Measurements from ENCODE around the gene RETREG1.

RETREG1 gene

GRCh38 chr5:16595881-16596580 lies 20.8 kb downstream of the RETREG1 start:
- no peak for DNase-seq (ENCODE audit: low read depth)
- H3K4me3 ChIP-seq (replicated peaks; ENCODE audit: low read depth, low read length): no peak overlapping the region
- TF ChIP-seq CTCF (IDR thresholded peaks at IDR 0.05; ENCODE audit: low read length, missing control alignments): no peak

- no peak overlapping the region for H3K4me3 ChIP-seq (replicated peaks; ENCODE audit: low read depth, low read length)
- DNase-seq (ENCODE audit: low read depth): no peak
- no peak for TF ChIP-seq CTCF (IDR thresholded peaks at IDR 0.05; ENCODE audit: low read length, missing control alignments)
Measured at GRCh38 chr5:16593628-16594027, 23.2 kb downstream of the RETREG1 start.

GRCh38 chr5:16593013-16593412 lies 23.8 kb downstream of the RETREG1 start:
- no peak for TF ChIP-seq CTCF (IDR thresholded peaks at IDR 0.05; ENCODE audit: low read length, missing control alignments)
- no peak for DNase-seq (ENCODE audit: low read depth)
- H3K4me3 ChIP-seq (replicated peaks; ENCODE audit: low read depth, low read length): no peak overlapping the region

- H3K4me3 ChIP-seq (replicated peaks; ENCODE audit: low read depth, low read length): no peak overlapping the region
- no peak for DNase-seq (ENCODE audit: low read depth)
- TF ChIP-seq CTCF (IDR thresholded peaks at IDR 0.05; ENCODE audit: low read length, missing control alignments): no peak
Measured at GRCh38 chr5:16592255-16592654, 24.5 kb downstream of the RETREG1 start.

GRCh38 chr5:16590685-16591084 lies 26.1 kb downstream of the RETREG1 start:
- TF ChIP-seq CTCF (IDR thresholded peaks at IDR 0.05; ENCODE audit: low read length, missing control alignments): no peak

GRCh38 chr5:16589658-16590057 lies 27.1 kb downstream of the RETREG1 start:
- DNase-seq (ENCODE audit: low read depth): no peak
- H3K4me3 ChIP-seq (replicated peaks; ENCODE audit: low read depth, low read length): no peak overlapping the region
- TF ChIP-seq CTCF (IDR thresholded peaks at IDR 0.05; ENCODE audit: low read length, missing control alignments): no peak

More at GRCh38 chr5:16590685-16591084, 26.1 kb downstream of the RETREG1 start:
- DNase-seq (ENCODE audit: low read depth): no peak
- H3K4me3 ChIP-seq (replicated peaks; ENCODE audit: low read depth, low read length): no peak overlapping the region
